GM13977 (cell line): ENCODE measurements around the gene PACS2.

ENCODE experiments used
- DNase-seq: peaks from one replicate; pipeline ENCODE4 v3.0.0; 2012; ENCODE audit warnings: low spot score
- CTCF ChIP-seq: IDR thresholded peaks from 2 replicates; pipeline ENCODE4 v1.5.1; 2012; ENCODE audit warnings: mild to moderate bottlenecking, control low read depth; ENCODE audit not compliant: insufficient read depth; ENCODE audit errors: extremely low read depth, missing control alignments
- in situ Hi-C: fragments of 300-500 bp; cut with MboI; formaldehyde crosslinking; loops from one replicate; pipeline ENCODE4 v1.12.0; 2022; ENCODE audit warnings: low sequenced_read_pairs, low pct_unique_long_range_greater_than_20kb, mixed read lengths, inconsistent platforms; ENCODE audit not compliant: unreplicated experiment

The PACS2 gene

GRCh38 chr14:105314287-105315200 lies at the start of gene PACS2:
Gene PACS2, plus strand, starts transcription at chr14:105314748. Its CDS starts 171 bp downstream, at chr14:105314919.
- peak; percentile 100 for DNase-seq
- TF ChIP-seq CTCF = no peak
- in situ Hi-C loops = no loop called here

- no peak for TF ChIP-seq CTCF
- in situ Hi-C loops = no loop called here
- no peak for DNase-seq
Observed at GRCh38 chr14:105267820-105268548, 46.6 kb upstream of the PACS2 start.

GRCh38 chr14:105268736-105269354 lies 45.7 kb upstream of the PACS2 start:
- TF ChIP-seq CTCF = no peak
- DNase-seq = no peak
- in situ Hi-C loops = no loop called here

GRCh38 chr14:105269405-105269804 lies 45.1 kb upstream of the PACS2 start:
- in situ Hi-C loops = no loop called here
- no peak for TF ChIP-seq CTCF
- no peak for DNase-seq

- TF ChIP-seq CTCF = no peak
- in situ Hi-C loops = no loop called here
- no peak for DNase-seq
Observed at GRCh38 chr14:105271224-105271890, 43.2 kb upstream of the PACS2 start.

- TF ChIP-seq CTCF = no peak
- in situ Hi-C loops = no loop called here
- DNase-seq = no peak
Observed at GRCh38 chr14:105272623-105273022, 41.9 kb upstream of the PACS2 start.
